K562 treated with DMSO at 1 percent for 24 hours (cell line): ENCODE measurements around the gene ETAA1. TPM values are rescaled to one million over a fixed set of nuclear protein-coding genes. Genes with fewer than 3 reads are reported as not detected.

Experiments used
- total RNA-seq: library from RNA; unstranded; fragments of 300-600 nt; gene quantifications from 2 replicates; pipeline ENCODE4 v1.2.3, GENCODE V29; 2022; ENCODE audit warnings: low read depth; ENCODE audit not compliant: insufficient read depth

The ETAA1 gene
- total RNA-seq, result 5.1 and 5.2 TPM in 2 replicates

DNA sequence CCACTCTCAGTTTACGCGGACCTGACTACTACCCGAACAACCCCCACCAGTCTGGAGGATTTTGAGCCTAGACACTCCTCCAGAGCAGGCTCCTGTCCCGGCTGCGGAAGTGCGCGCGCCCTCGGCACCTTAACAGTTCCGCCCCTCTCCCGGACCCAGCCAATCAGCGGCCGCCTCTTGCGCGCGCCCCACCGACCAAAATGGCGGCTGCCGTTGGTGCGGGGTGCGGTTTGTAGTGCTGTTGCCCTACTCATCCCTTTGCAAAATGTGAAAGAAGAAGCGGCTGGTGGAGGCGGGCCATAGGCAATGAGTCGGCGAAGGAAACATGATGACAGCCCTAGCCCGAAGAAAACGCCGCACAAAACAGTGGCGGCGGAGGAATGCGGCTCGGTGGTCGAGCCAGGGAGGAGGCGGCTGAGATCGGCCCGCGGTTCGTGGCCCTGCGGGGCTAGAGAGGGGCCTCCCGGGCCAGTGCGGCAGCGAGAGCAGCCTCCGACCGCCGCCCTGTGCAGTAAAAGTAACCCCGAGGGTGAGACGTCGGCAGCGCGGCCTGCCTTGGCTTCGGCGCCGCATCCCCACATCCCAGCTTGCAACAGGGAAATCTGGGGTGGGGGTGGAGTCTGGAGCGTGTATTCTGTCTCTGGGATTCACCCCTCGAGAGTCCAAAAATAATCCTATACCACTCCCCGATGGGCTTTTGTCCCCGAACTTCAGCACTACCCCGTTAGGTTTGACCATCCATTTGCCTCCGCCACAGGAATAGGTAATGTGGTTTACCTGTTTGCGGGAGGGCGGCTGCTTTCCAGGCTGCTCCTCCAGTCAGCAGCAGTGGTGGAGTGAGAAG is at the start of gene ETAA1:
Gene ETAA1 (plus strand): TSS at position 191 of the 844 bp plus-strand sequence. CDS start 116 bp downstream, at position 307.

